GM12874 (cell line): ENCODE results near the gene KLF13.

Experiments
- TF ChIP-seq, protein P1 (sequence below): IDR thresholded peaks from 2 replicates; pipeline ENCODE4 v1.5.1; 2011; ENCODE audit warnings: low read depth, mild to moderate bottlenecking, control low read depth, low read length, moderate library complexity; ENCODE audit not compliant: insufficient read depth

The KLF13 gene

DNA sequence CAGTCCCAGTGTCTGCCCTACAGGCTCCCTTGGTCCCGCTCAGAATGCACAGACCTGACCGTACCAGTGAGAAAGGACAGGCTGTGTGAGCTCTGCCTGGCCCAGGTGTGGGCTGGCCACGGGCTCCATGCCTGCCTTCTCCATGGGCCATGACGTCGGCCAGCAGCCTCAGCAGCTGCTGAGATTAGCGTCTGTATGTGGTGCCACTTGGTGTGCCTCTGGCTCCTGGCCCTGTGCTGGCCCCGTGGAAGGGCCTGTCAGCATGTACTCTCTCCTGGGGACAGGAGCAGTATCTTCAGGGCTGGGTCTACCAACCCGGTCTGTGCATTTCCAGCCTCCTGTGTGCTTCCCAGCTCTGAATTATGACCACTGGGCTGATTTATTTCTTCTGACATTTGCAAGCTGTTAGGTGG, 25.7 kb downstream of the KLF13 start:
- TF ChIP-seq, protein P1, sequence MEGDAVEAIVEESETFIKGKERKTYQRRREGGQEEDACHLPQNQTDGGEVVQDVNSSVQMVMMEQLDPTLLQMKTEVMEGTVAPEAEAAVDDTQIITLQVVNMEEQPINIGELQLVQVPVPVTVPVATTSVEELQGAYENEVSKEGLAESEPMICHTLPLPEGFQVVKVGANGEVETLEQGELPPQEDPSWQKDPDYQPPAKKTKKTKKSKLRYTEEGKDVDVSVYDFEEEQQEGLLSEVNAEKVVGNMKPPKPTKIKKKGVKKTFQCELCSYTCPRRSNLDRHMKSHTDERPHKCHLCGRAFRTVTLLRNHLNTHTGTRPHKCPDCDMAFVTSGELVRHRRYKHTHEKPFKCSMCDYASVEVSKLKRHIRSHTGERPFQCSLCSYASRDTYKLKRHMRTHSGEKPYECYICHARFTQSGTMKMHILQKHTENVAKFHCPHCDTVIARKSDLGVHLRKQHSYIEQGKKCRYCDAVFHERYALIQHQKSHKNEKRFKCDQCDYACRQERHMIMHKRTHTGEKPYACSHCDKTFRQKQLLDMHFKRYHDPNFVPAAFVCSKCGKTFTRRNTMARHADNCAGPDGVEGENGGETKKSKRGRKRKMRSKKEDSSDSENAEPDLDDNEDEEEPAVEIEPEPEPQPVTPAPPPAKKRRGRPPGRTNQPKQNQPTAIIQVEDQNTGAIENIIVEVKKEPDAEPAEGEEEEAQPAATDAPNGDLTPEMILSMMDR: no peak

DNA sequence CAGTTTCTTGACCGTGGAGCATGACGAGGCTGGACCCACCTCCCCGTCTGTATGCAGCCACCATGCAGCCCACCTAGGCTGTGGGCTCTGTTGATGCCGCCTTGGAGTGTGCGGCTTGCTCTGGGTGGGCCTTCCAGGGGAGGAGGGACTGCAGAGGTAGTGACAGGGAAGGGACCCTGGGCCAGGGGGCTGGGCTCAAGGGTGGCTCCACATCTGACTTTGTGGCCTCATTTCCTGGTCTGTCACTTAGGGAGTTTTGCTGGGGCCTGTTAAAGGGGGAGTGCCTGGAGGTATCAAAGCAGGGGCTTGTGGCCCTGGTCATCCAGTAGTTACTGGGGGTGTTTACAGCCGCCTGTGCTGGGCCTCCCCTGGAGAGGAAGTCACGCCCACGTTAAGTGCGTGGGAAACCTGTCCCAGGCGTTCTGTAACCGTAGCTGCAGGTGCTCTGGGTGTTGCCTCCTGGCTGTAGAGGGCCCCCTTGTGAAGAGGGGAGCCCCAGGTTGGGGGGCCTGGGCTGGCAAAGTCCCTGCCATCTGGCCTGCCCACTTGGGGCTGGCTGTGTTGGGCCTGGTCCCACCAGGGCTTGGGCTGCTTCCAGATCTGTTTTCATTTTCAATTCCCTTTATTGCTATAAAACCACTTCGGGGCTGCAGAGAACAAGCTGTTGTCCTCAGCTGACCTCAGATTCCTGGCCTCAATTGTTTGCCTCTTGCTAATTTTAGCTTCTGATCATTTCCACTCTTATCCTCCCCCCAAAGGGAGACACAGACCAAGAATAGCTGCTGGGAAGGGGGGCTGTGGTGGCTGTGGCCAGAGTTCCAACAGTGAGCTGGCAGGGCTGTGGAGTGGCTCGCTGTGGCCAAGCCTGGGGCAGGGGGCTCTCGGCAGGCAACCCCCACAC, 26.5 kb downstream of the KLF13 start:
- TF ChIP-seq, protein P1: no peak

GRCh38 chr15:31353931-31354330, 27.3 kb downstream of the KLF13 start:
- TF ChIP-seq, protein P1: no peak

DNA sequence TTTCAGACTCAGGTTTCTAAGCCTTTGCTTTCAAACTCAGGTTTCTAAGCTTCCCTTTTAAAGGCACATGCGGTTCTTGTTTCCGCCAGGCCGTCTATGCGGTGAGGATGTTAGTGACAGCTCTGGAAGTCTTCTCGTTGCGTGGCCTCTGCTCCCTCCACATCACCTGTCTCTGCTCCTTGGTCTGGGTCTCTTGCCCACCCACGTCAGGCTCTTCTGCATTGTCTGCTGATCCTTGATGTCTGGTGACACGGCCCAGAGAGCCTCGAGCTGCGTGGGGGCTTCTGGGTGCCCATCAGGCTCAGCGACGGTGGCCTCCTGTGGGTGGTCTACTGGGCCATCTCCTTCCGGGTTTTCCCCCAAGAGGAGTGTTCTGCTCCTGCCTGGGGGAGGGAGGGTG, 30.5 kb downstream of the KLF13 start:
- TF ChIP-seq, protein P1: no peak

DNA sequence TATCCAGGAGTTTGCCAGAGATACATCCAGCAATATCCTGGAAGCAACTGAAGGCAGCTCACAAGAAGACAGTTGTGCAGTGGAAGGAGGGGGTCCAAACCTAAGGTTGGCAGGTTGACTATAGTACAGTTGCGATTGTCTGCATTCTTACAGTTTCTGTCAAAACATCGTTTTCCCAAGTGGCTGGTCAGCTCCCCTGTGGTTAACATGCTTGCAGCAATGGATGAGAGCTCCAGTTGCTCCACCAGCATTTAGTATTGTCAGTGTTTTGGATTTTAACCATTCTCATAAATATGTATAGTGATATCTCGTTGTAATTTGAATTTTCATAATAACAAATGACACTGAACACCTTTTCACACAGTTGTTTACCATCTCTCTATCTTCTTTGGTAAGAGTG, 31.5 kb downstream of the KLF13 start:
- TF ChIP-seq, protein P1: no peak

DNA sequence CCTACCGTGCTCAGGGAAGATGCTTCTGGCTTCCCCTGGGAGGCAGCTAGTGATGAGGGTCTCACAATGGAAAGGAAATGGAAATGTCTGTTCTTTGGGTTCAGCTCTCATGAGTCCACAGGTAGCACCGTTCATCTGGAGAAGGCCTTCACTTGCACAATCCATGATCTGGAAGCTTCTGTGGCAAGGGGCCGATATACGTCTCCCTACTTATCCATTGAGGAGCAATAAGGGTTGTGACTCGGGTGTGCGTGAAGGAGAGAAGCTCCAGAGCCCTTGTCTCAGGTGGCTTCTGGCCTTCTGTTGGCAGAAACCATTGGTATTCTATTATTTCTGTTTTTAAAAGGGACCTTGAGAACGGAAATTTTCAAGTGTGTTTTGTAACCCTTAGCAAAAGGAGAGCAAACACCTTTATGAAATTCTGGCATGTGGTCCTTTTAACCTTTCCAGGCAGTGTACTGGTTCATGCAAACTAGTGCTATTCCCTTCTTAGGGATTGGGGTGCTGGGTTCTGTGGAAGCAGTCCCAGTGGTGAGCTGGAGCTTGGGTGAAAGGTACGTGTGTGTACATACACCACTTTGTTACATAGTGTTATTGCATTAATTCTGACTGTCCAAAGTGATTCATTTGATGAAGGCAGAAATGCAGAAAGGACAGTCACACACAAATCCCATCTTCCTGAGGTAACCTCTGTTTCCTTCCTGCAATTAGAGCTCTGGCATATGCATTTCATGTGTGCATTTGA, 32.5 kb downstream of the KLF13 start:
- TF ChIP-seq, protein P1: no peak

DNA sequence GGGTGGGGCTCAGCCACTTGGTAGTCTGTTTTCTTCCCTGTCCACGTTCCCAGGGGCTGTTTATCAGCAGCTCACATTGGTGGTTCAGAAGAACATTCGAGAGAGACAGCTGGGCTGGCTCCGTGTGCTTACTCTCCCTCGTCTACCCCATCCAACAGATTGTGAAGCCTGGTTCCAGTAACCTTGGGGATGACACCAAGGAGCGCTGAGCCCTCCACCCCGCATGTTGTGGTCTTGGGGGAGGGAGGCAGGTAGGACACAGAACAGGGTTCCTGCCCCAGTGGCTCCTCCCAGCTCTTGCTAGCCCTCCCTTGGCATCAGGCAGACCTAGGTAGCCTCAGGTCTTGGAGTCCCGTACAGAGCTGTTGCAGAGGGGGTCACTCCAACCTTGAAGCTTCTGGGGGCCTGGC, 33.1 kb downstream of the KLF13 start:
- TF ChIP-seq, protein P1: no peak
